H1 (cell line): ENCODE data around the gene DHX34. TPM values are rescaled to one million over a fixed set of nuclear protein-coding genes. Genes with fewer than 3 reads are reported as not detected.
A peak's percentile ranks its signal among the peaks of the same experiment; 100 is the strongest.

Experiments used
- CTCF ChIA-PET: fragments of 300-600 bp; sonication (Branson Sonifier 250); formaldehyde crosslinking; loops from one replicate; lab custom pipeline; 2021; ENCODE audit not compliant: partially characterized antibody; lab: Charles Lee
- POLR2A ChIA-PET: fragments of 300-600 bp; sonication (Branson Sonifier 250); formaldehyde crosslinking; loops from one replicate; lab custom pipeline; 2021; ENCODE audit warnings: inconsistent platforms; ENCODE audit not compliant: partially characterized antibody; lab: Charles Lee
- DNase-seq, 2 experiments: peaks; one replicate each; pipeline versions ENCODE4 v3.0.0 to v3.0.0-alpha.2; 2010 to 2022; ENCODE audit warnings: low spot score in 2 of 2, low read depth in 1 of 2, mixed read lengths in 1 of 2
- FAIRE-seq: peaks from 2 replicates; lab custom pipeline; 2011; peaks lifted over from hg19 to GRCh38; lab: Jason Lieb, UNC
- H2AFZ ChIP-seq: 2 replicates; pipeline ENCODE4 v1.8.1; 2012; ENCODE audit warnings: low read length, inconsistent platforms
- H2AK5ac ChIP-seq: 2 replicates; pipeline ENCODE4 v1.6.1; 2013; ENCODE audit warnings: low read depth, low read length
- H2BK120ac ChIP-seq: replicated peaks from 2 replicates; pipeline ENCODE3; 2013; ENCODE audit warnings: low read depth, low read length, inconsistent platforms
- H2BK12ac ChIP-seq: 2 replicates; pipeline ENCODE4 v1.6.1; 2013; ENCODE audit warnings: low read depth, low read length
- H2BK15ac ChIP-seq: 2 replicates; pipeline ENCODE4 v1.6.1; 2013; ENCODE audit warnings: low read length
- H2BK20ac ChIP-seq: 2 replicates; pipeline ENCODE4 v1.6.1; 2013; ENCODE audit warnings: low read length
- H2BK5ac ChIP-seq: 2 replicates; pipeline ENCODE4 v1.6.1; 2013; ENCODE audit warnings: low read depth, low read length
- H3K14ac ChIP-seq: 2 replicates; pipeline ENCODE4 v1.6.1; 2013; ENCODE audit warnings: inconsistent platforms; ENCODE audit not compliant: insufficient read length
- H3K18ac ChIP-seq: 2 replicates; pipeline ENCODE4 v1.6.1; 2013; ENCODE audit warnings: low read length; ENCODE audit errors: extremely low read depth
- H3K23ac ChIP-seq: 2 replicates; pipeline ENCODE4 v1.6.1; 2013; ENCODE audit warnings: inconsistent platforms; ENCODE audit not compliant: insufficient read length
- H3K23me2 ChIP-seq: 2 replicates; pipeline ENCODE4 v1.6.1; 2013; ENCODE audit warnings: low read depth, low read length
- H3K27ac ChIP-seq: 2 replicates; pipeline ENCODE4 v1.6.1; 2011; ENCODE audit warnings: low read depth, low read length, inconsistent platforms
- H3K27me3 ChIP-seq, 4 experiments: replicated peaks in 1 of 4; 1 replicate in 1 of 4; 2 replicates in 3 of 4; pipeline versions ENCODE4 v1.6.1 to v1.8.1; 2011 to 2013; ENCODE audit warnings: low read length in 3 of 4, mild to moderate bottlenecking in 3 of 4, inconsistent platforms in 2 of 4, mixed read lengths in 2 of 4, moderate library complexity in 1 of 4; ENCODE audit not compliant: control insufficient read depth in 3 of 4, insufficient read depth in 3 of 4; ENCODE audit errors: extremely low read depth in 1 of 4
- H3K36me3 ChIP-seq, 4 experiments: 2 replicates each; pipeline versions ENCODE4 v1.6.1 to v1.8.1; 2011 to 2013; ENCODE audit warnings: mild to moderate bottlenecking in 4 of 4, low read length in 3 of 4, moderate library complexity in 2 of 4, control low read depth in 1 of 4, inconsistent platforms in 1 of 4; ENCODE audit not compliant: insufficient read depth in 4 of 4, control insufficient read depth in 2 of 4
- H3K4ac ChIP-seq: replicated peaks from 2 replicates; pipeline ENCODE3; 2013; ENCODE audit warnings: low read length, low read depth, mixed read lengths, inconsistent platforms; ENCODE audit not compliant: insufficient read length
- H3K4me1 ChIP-seq, 4 experiments: replicated peaks in 1 of 4; 1 replicate in 1 of 4; 2 replicates in 3 of 4; pipeline versions ENCODE4 v1.6.1 to v1.8.1; 2011 to 2013; ENCODE audit warnings: low read length in 3 of 4, inconsistent platforms in 2 of 4, mixed read lengths in 1 of 4; ENCODE audit not compliant: insufficient read depth in 4 of 4, control insufficient read depth in 3 of 4
- H3K4me2 ChIP-seq, 2 experiments: 2 replicates each; pipeline versions ENCODE4 v1.6.1 to v1.8.1; 2011 to 2013; ENCODE audit warnings: low read depth in 2 of 2, low read length in 2 of 2, control low read depth in 1 of 2, inconsistent platforms in 1 of 2, mild to moderate bottlenecking in 1 of 2; ENCODE audit not compliant: insufficient read depth in 1 of 2
- H3K4me3 ChIP-seq, 4 experiments: fragments of 200-600, 300-600 bp in 1 of 4; sonication (generic), shearing (Covaris generic), sonication (Bioruptor Twin) in 1 of 4; 2 replicates each; pipeline versions ENCODE4 v1.5.1 to v1.8.1; 2011 to 2016; ENCODE audit warnings: low read length in 4 of 4, low read depth in 3 of 4, control low read depth in 2 of 4, inconsistent platforms in 2 of 4, mild to moderate bottlenecking in 2 of 4, mixed read lengths in 1 of 4, moderate library complexity in 1 of 4; ENCODE audit not compliant: insufficient read depth in 2 of 4; ENCODE audit errors: extremely low read depth in 1 of 4
- H3K56ac ChIP-seq: replicated peaks from 2 replicates; pipeline ENCODE3; 2013; ENCODE audit warnings: low read depth, mild to moderate bottlenecking, mixed read lengths, low read length, inconsistent platforms; ENCODE audit not compliant: insufficient read length
- H3K79me1 ChIP-seq: 2 replicates; pipeline ENCODE4 v1.6.1; 2013; ENCODE audit warnings: low read depth, low read length, control low read depth
- H3K79me2 ChIP-seq, 2 experiments: 2 replicates each; pipeline versions ENCODE4 v1.6.1 to v1.8.1; 2012 to 2013; ENCODE audit warnings: low read length in 2 of 2, mild to moderate bottlenecking in 2 of 2, inconsistent platforms in 1 of 2; ENCODE audit not compliant: insufficient read depth in 2 of 2, control insufficient read depth in 1 of 2
- H3K9ac ChIP-seq, 4 experiments: replicated peaks in 1 of 4; 1 replicate in 1 of 4; 2 replicates in 3 of 4; pipeline versions ENCODE4 v1.6.1 to v1.8.1; 2011 to 2013; ENCODE audit warnings: low read depth in 3 of 4, low read length in 3 of 4, control low read depth in 2 of 4, mild to moderate bottlenecking in 2 of 4, moderate library complexity in 2 of 4, inconsistent platforms in 1 of 4; ENCODE audit errors: extremely low read depth in 1 of 4
- H3K9me3 ChIP-seq, 2 experiments: 2 replicates each; pipeline versions ENCODE4 v1.6.1 to v1.8.1; 2012 to 2013; ENCODE audit warnings: mild to moderate bottlenecking in 2 of 2, moderate library complexity in 2 of 2, control low read depth in 1 of 2, inconsistent platforms in 1 of 2, low read depth in 1 of 2, low read length in 1 of 2, mixed read lengths in 1 of 2; ENCODE audit not compliant: insufficient read depth in 2 of 2
- H4K20me1 ChIP-seq, 2 experiments: replicated peaks in 1 of 2; 2 replicates each; pipeline versions ENCODE3 to v1.8.1; 2011 to 2013; ENCODE audit warnings: inconsistent platforms in 2 of 2, low read length in 2 of 2, mild to moderate bottlenecking in 1 of 2; ENCODE audit not compliant: insufficient read depth in 2 of 2, control insufficient read depth in 1 of 2
- H4K5ac ChIP-seq: 2 replicates; pipeline ENCODE4 v1.6.1; 2013; ENCODE audit warnings: low read length, low read depth, mixed read lengths, inconsistent platforms; ENCODE audit not compliant: insufficient read length
- H4K8ac ChIP-seq: 2 replicates; pipeline ENCODE4 v1.8.0; 2013; ENCODE audit warnings: mild to moderate bottlenecking, moderate library complexity, low read length, inconsistent platforms; ENCODE audit not compliant: insufficient read depth; ENCODE audit errors: extremely low read depth
- H4K91ac ChIP-seq: replicated peaks from 2 replicates; pipeline ENCODE3; 2013; ENCODE audit warnings: low read length, mixed read lengths, inconsistent platforms; ENCODE audit not compliant: insufficient read length
- MAFK ChIP-seq: IDR thresholded peaks from 2 replicates; pipeline ENCODE4 v1.6.1; 2012; ENCODE audit warnings: low read depth, mild to moderate bottlenecking, improper control_type of control experiment, low read length
- RFX5 ChIP-seq: IDR thresholded peaks from 2 replicates; pipeline ENCODE4 v1.6.1; 2011; ENCODE audit warnings: low read depth, low read length, improper control_type of control experiment, borderline replicate concordance
- SIN3A ChIP-seq, 2 experiments: IDR thresholded peaks in 1 of 2; conservative IDR thresholded peaks in 1 of 2; 2 replicates each; pipeline ENCODE4 v1.6.1; 2011 to 2012; ENCODE audit warnings: low read length in 2 of 2, improper control_type of control experiment in 1 of 2, low read depth in 1 of 2, mild to moderate bottlenecking in 1 of 2
- SIRT6 ChIP-seq: IDR thresholded peaks from one replicate; pipeline ENCODE4 v1.7.1; 2012; ENCODE audit warnings: low read length, inconsistent platforms
- SP1 ChIP-seq: IDR thresholded peaks from 2 replicates; pipeline ENCODE4 v1.6.1; 2011; ENCODE audit warnings: low read depth, low read length
- TAF7 ChIP-seq: optimal IDR thresholded peaks from 2 replicates; pipeline ENCODE3; 2011; ENCODE audit warnings: low read depth, mild to moderate bottlenecking, inconsistent platforms, low read length, moderate library complexity, borderline replicate concordance
- TEAD4 ChIP-seq: IDR thresholded peaks from 2 replicates; pipeline ENCODE4 v1.6.1; 2012; ENCODE audit warnings: low read depth, low read length, inconsistent platforms, mixed read lengths
- WGBS, 2 experiments: shearing (Covaris generic) in 1 of 2; methylation state at CpG; one replicate each; pipeline versions ENCODE4 v1.1.6 to v1.1.7; 2013 to 2015; ENCODE audit warnings: low lambda C conversion rate in 2 of 2, mixed read lengths in 2 of 2, inconsistent platforms in 1 of 2, low coverage in 1 of 2, missing lambda C conversion rate in 1 of 2; ENCODE audit not compliant: insufficient replicate concordance in 2 of 2, insufficient coverage in 1 of 2, insufficient read length in 1 of 2; ENCODE audit errors: extremely low coverage in 1 of 2, missing lambda C conversion rate in 1 of 2; 5-methylcytosine and 5-hydroxymethylcytosine counted together
- polyA plus RNA-seq, 7 experiments: library from polyadenylated mRNA; depleted of rRNA in 3 of 7; stranded (reverse) in 5 of 7; unstranded in 2 of 7; fragments of >200 nt in 5 of 7; fragments of 200-250 nt in 2 of 7; gene quantifications; 1 replicate in 5 of 7; 2 replicates in 1 of 7; 4 replicates in 1 of 7; pipeline versions ENCODE4 v1.2.1 to v1.2.3, GENCODE V29; 2011 to 2013; ENCODE audit warnings: missing spikeins in 2 of 7, mixed read lengths in 2 of 7
- total RNA-seq: library from RNA; stranded (reverse); fragmentation: NEBNext Ultra II Directional; extraction: Animal tissue kit (Norgen Biotek cat#: 25700); gene quantifications from 2 replicates; pipeline ENCODE4 v1.2.1, GENCODE V29; 2021
- TF ChIP-seq, protein P1 (sequence below): IDR thresholded peaks from 2 replicates; pipeline ENCODE4 v1.6.1; 2012; ENCODE audit warnings: inconsistent platforms

DHX34 gene
- total and polyA plus RNA-seq, 2 of the 8 experiments (the other 6 are each of a cell fraction or from before 2014, with no cell fraction given): 17.5 to 24.3 TPM

DNA sequence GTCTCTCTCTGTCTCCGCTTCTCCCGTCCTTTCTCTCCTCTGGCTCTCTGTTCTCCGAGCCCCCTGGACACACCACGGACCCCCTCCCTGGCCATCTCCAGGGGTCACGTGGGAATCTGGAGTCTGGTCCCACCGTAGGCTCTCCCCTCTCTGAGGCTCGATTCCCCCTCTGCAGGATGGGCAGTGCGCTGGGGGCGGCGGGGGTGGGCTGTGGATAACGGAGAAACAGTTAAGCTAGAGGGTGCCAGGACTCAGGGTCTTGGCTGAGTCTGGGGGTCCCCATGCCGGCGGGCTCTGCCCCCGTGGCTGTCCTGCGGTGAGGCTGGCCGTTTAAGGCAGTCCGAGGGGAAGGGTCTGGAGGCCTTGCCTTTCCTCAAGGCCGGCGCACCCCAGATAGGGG is 70.7 kb downstream of the DHX34 start:
- Histone ChIP-seq H3K18ac (no peak overlapping the region), H3K23me2 (peaks cover 36% of the 10 kb centered on the region), H3K14ac (no peak overlapping the region), H3K23ac (no peak overlapping the region), H2AFZ (no peak overlapping the region), H3K4ac (no peak overlapping the region), H3K9me3 (no peaks in the 10 kb centered on the region), H3K4me1 (peaks cover 6 to 36% (median 19%) of the 10 kb centered on the region in 4 experiments), H2AK5ac (no peak overlapping the region), H4K8ac (no peak overlapping the region; the same call in 1 of the 2 replicates), H4K5ac (no peak overlapping the region), H2BK5ac (no peak overlapping the region), H3K79me2 (no peaks in the 10 kb centered on the region), H2BK120ac (no peak overlapping the region), H4K20me1 (peaks cover 5 to 12% of the 10 kb centered on the region in 2 experiments), H4K91ac (no peak overlapping the region), H3K27ac (no peak overlapping the region), H3K36me3 (no peaks in the 10 kb centered on the region), H3K4me2 (peak overlapping the region; percentile 92 to 96), H3K79me1 (no peaks in the 10 kb centered on the region), H3K4me3 (peak overlapping the region; percentile 24 to 75 (median 36); a peak in 6 of 8 replicates), H2BK20ac (no peak overlapping the region), H3K56ac (no peak overlapping the region), H3K9ac (no peak overlapping the region), H3K27me3 (peaks cover 39 to 81% (median 77%) of the 10 kb centered on the region in 4 experiments), H2BK12ac (no peak overlapping the region), H2BK15ac (no peak overlapping the region)
- 5% methylated on average over 16 of the region's 19 CpGs; no CpG with 5 or more reads in 1 of the 2 experiments for WGBS, 2 experiments
- TF ChIP-seq TEAD4 (no peak), TAF7 (no peak), SIN3A (conservative IDR thresholded peaks at IDR 0.05 in 1 of 2, IDR thresholded peaks at IDR 0.05 in 1 of 2; ENCODE audit: low read depth in 1 of 2, low read length in 2 of 2) (no peak), SP1 (no peak), MAFK (no peak), SIRT6 (no peak), RFX5 (no peak)
- TF ChIP-seq, protein P1, sequence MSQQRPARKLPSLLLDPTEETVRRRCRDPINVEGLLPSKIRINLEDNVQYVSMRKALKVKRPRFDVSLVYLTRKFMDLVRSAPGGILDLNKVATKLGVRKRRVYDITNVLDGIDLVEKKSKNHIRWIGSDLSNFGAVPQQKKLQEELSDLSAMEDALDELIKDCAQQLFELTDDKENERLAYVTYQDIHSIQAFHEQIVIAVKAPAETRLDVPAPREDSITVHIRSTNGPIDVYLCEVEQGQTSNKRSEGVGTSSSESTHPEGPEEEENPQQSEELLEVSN: no peak
- DNase-seq (no peak), FAIRE-seq (no peak)
- ChIA-PET POLR2A (interaction anchor here (1.2 to 1.7 kb wide), 4 partner anchors 8 to 144 kb away, joined by 3 to 7 read pairs (median 4); no protein-coding TSS in a partner anchor), CTCF (interaction anchor here (1.2 to 1.6 kb wide), 2 partner anchors 65 to 102 kb away, joined by 3 to 4 read pairs; partner anchors contain the start of gene KPTN)
